Breast epithelium (tissue), 3 donors: ENCODE data around the gene PRKACA.

Source experiments
- POLR2AphosphoS5 ChIP-seq, 3 donors: sonication (generic); formaldehyde crosslinking; IDR thresholded peaks; one replicate each; pipeline ENCODE4 v1.6.1; 2017; ENCODE audit warnings: antibody characterized with exemption in 3 of 3
- TF ChIP-seq, protein P1 (sequence below), 3 donors: fragments of 450-650 bp; IDR thresholded peaks; one replicate each; pipeline ENCODE4 v1.5.1; 2016 to 2017; ENCODE audit warnings: antibody characterized with exemption in 3 of 3, mild to moderate bottlenecking in 3 of 3, moderate library complexity in 3 of 3

GRCh38 chr19:14155371-14155770 is 37.8 kb upstream of the PRKACA start:
- TF ChIP-seq, protein P1, sequence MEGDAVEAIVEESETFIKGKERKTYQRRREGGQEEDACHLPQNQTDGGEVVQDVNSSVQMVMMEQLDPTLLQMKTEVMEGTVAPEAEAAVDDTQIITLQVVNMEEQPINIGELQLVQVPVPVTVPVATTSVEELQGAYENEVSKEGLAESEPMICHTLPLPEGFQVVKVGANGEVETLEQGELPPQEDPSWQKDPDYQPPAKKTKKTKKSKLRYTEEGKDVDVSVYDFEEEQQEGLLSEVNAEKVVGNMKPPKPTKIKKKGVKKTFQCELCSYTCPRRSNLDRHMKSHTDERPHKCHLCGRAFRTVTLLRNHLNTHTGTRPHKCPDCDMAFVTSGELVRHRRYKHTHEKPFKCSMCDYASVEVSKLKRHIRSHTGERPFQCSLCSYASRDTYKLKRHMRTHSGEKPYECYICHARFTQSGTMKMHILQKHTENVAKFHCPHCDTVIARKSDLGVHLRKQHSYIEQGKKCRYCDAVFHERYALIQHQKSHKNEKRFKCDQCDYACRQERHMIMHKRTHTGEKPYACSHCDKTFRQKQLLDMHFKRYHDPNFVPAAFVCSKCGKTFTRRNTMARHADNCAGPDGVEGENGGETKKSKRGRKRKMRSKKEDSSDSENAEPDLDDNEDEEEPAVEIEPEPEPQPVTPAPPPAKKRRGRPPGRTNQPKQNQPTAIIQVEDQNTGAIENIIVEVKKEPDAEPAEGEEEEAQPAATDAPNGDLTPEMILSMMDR (IDR thresholded peaks at IDR 0.05) = no peak
- no peak for TF ChIP-seq POLR2AphosphoS5 (IDR thresholded peaks at IDR 0.05)
